Glutamatergic neuron (in vitro differentiated cells): ENCODE data around the gene PHTF2. TPM values are rescaled to one million over a fixed set of nuclear protein-coding genes. Genes with fewer than 3 reads are reported as not detected.
"Not testable (repeated sequence)": the region's sequence is repeated elsewhere in the genome, so short reads cannot be mapped to it uniquely, and the experiment has no call there.

Experiments used
- DNase-seq: peaks from one replicate; pipeline ENCODE4 v3.0.0; 2022
- H3K27ac Mint-ChIP-seq: one replicate; pipeline ENCODE4 v1.8.0; 2020; ENCODE audit warnings: mild to moderate bottlenecking, mixed read lengths, inconsistent platforms; ENCODE audit not compliant: unreplicated experiment
- H3K27me3 Mint-ChIP-seq: one replicate; pipeline ENCODE4 v1.8.0; 2020; ENCODE audit warnings: mild to moderate bottlenecking, moderate library complexity, mixed read lengths, inconsistent platforms; ENCODE audit not compliant: unreplicated experiment
- H3K36me3 Mint-ChIP-seq: one replicate; pipeline ENCODE4 v1.8.0; 2020; ENCODE audit warnings: mild to moderate bottlenecking, mixed read lengths, inconsistent platforms; ENCODE audit not compliant: unreplicated experiment
- H3K4me1 Mint-ChIP-seq: one replicate; pipeline ENCODE4 v1.8.0; 2020; ENCODE audit warnings: mild to moderate bottlenecking, low read depth, mixed read lengths, inconsistent platforms; ENCODE audit not compliant: unreplicated experiment
- H3K4me3 Mint-ChIP-seq: one replicate; pipeline ENCODE4 v1.8.0; 2020; ENCODE audit warnings: mild to moderate bottlenecking, mixed read lengths, inconsistent platforms; ENCODE audit not compliant: unreplicated experiment
- H3K9me3 Mint-ChIP-seq: one replicate; pipeline ENCODE4 v1.8.0; 2020; ENCODE audit warnings: mild to moderate bottlenecking, moderate library complexity, mixed read lengths, inconsistent platforms; ENCODE audit not compliant: unreplicated experiment
- CTCF ChIP-seq: fragments of 200-600 bp; sonication (generic); IDR thresholded peaks from one replicate; pipeline ENCODE4 v1.5.0; 2021; ENCODE audit not compliant: partially characterized antibody, unreplicated experiment
- total RNA-seq: library from RNA; stranded (reverse); fragmentation: NEBNext Ultra II Directional; extraction: Animal tissue kit (Norgen Biotek cat#: 25700); gene quantifications from one replicate; pipeline ENCODE4 v1.2.1, GENCODE V29; 2021; ENCODE audit not compliant: unreplicated experiment

PHTF2 gene
- total RNA-seq, 1 donor from 2014 or later, result 15.1 TPM

DNA sequence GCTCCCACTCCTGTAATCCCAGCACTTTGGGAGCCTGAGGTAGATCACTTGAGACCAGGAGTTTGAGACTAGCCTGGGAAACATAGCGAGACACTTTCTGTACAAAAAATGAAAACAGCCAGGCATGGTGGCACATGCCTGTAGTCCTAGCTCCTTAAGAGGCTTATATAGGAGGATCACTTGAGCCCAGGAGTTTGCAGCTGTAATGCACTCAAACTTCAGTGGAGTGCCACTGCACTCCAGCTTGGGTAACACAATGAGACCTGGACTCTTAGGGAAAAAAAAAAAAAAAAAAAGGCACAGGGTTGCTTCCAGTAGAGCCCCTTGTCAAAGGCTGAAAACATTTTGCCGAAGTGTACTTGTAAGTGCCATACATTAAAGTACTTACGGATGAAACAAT, 195.3 kb downstream of the PHTF2 start:
- H3K27ac Mint-ChIP-seq, result no peak overlapping the region
- H3K4me1 Mint-ChIP-seq, result peaks cover 3% of the 10 kb centered on the region
- no peak overlapping the region for H3K4me3 Mint-ChIP-seq
- no peaks in the 10 kb centered on the region for H3K9me3 Mint-ChIP-seq
- H3K36me3 Mint-ChIP-seq, result peaks cover 6% of the 10 kb centered on the region
- TF ChIP-seq CTCF, result no peak
- peaks cover 2% of the 10 kb centered on the region for H3K27me3 Mint-ChIP-seq
- DNase-seq, result no peak

- Mint-ChIP-seq H3K27me3 (no peaks in the 10 kb centered on the region), H3K27ac (no peak overlapping the region), H3K4me1 (peaks cover 3% of the 10 kb centered on the region), H3K9me3 (no peaks in the 10 kb centered on the region), H3K36me3 (no peaks in the 10 kb centered on the region), H3K4me3 (no peak overlapping the region)
- peak; percentile 27 for DNase-seq
- peak; percentile 42 for TF ChIP-seq CTCF
These were observed 197.1 kb downstream of the PHTF2 start for GRCh38 chr7:77995717-77996116.

DNA sequence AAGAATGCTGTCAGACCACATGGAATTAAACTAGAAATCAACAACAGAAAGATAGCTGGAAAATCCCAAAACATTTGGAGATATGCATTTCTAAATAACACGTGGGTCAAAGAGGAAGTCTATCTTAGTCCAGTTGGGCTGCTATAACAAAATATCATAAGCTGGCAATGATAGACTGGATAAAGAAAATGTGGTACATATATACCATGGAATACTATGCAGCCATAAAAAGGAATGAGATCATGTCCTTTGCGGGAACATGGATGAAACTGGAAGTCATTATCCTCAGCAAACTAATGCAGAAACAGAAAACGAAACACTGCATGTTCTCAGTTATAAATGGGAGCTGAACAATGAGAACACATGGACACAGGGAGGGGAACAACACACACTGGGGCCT, 200.6 kb downstream of the PHTF2 start:
- H3K27ac Mint-ChIP-seq, DNase-seq, H3K4me1 Mint-ChIP-seq, H3K9me3 Mint-ChIP-seq, H3K27me3 Mint-ChIP-seq, H3K4me3 Mint-ChIP-seq, H3K36me3 Mint-ChIP-seq: not testable (repeated sequence)

DNA sequence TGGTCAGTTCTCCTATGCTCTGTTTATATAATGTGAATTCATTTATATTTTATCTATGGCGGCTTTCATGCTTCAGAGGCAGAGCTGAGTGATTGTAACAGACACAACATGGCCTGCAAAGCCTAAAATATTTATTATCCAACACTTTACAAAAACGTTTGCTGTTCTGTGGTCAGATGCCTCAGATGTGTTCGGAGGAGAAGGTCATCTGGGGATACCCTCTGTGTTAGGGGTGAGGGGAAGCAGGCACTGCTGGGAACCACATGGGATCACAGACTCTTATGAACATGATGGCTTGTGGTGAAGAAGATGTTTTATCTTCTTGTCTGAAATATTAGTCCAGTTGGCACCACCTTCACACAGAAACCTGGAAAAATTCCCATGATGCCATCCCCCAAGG, 203.4 kb downstream of the PHTF2 start:
- no peaks in the 10 kb centered on the region for H3K36me3 Mint-ChIP-seq
- H3K4me3 Mint-ChIP-seq, result no peak overlapping the region
- no peaks in the 10 kb centered on the region for H3K4me1 Mint-ChIP-seq
- DNase-seq, result no peak
- H3K27ac Mint-ChIP-seq, result no peak overlapping the region
- peaks cover 3% of the 10 kb centered on the region for H3K9me3 Mint-ChIP-seq
- H3K27me3 Mint-ChIP-seq, result peaks cover 2% of the 10 kb centered on the region
- TF ChIP-seq CTCF, result no peak

DNA sequence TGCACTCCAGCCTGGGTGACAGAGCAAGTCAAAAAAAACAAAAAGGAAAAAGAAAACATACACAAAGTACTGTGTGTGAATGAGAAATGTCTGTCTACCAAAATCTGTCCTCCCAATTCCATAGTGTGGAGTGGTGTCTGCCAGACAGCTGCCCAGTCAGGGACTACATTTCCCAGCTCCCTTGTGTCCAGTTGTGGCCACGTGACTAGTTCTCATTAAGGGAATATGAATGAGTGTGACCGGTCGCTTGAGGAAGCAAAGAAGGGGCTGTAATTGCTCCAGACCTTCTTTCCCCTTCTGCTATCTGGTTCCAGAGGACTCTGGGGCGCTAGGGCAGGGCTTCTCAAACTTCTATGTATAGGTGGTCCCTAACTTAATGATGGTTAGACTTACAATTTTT, 204.1 kb downstream of the PHTF2 start:
- Mint-ChIP-seq H3K27me3 (peaks cover 2% of the 10 kb centered on the region), H3K9me3 (peaks cover 3% of the 10 kb centered on the region), H3K4me1 (no peaks in the 10 kb centered on the region), H3K4me3 (no peak overlapping the region), H3K27ac (no peak overlapping the region), H3K36me3 (no peaks in the 10 kb centered on the region)
- no peak for DNase-seq
- TF ChIP-seq CTCF, result no peak
